ENCODE data around the gene CYP2R1. TPM values are rescaled to one million over a fixed set of nuclear protein-coding genes. Genes with fewer than 3 reads are reported as not detected.

Gene CYP2R1
- total and polyA plus RNA-seq, 2 experiments from 2014 or later = 11.8 to 16.4 TPM

GRCh38 chr11:14855890-14856289, 36.1 kb downstream of the CYP2R1 start (continued):
- TF ChIP-seq CTCF (conservative IDR thresholded peaks at IDR 0.05; ENCODE audit: low read depth in 2 of 2) (no peak), ETS1 (IDR thresholded peaks at IDR 0.05) (no peak), ZNF331 (CRISPR knock-in tag; IDR thresholded peaks at IDR 0.05; ENCODE audit: low read depth) (no peak), NANOG (IDR thresholded peaks at IDR 0.05; ENCODE audit: borderline replicate concordance) (no peak), ZNF462 (CRISPR knock-in tag; IDR thresholded peaks at IDR 0.05) (no peak), EZH2 (IDR thresholded peaks at IDR 0.05; ENCODE audit: low read depth, unreplicated experiment) (no peak)

GRCh38 chr11:14854057-14854456, 38.0 kb downstream of the CYP2R1 start:
- no peaks in the 10 kb centered on the region; the same call in 1 of the 2 replicates for H4K20me1 ChIP-seq (replicated peaks; ENCODE audit: insufficient read depth)
- H2AFZ ChIP-seq = no peak overlapping the region
- H3K4me3 ChIP-seq = no peak overlapping the region
- H3K4me1 ChIP-seq (ENCODE audit: insufficient read depth) = no peaks in the 10 kb centered on the region
- H3K27ac ChIP-seq (ENCODE audit: low read depth) = no peak overlapping the region
- H3K4me2 ChIP-seq = no peak overlapping the region
- ATAC-seq (no peak), DNase-seq (ENCODE audit: low spot score) (no peak)
- Mint-ChIP-seq H3K4me1 (peaks cover 3% of the 10 kb centered on the region; the same call in 1 of the 3 replicates), H3K4me3 (no peak overlapping the region), H3K36me3 (ENCODE audit: low read depth) (no peaks in the 10 kb centered on the region), H3K9me3 (no peaks in the 10 kb centered on the region), H3K27ac (no peak overlapping the region), H3K27me3 (ENCODE audit: insufficient read depth, low read depth, poor library complexity) (peaks cover 2% of the 10 kb centered on the region)
- no peaks in the 10 kb centered on the region for H3K9me2 ChIP-seq (ENCODE audit: insufficient read depth)
- no peaks in the 10 kb centered on the region for H3K27me3 ChIP-seq (ENCODE audit: insufficient read depth)
- H3F3A ChIP-seq (replicated peaks; ENCODE audit: low read depth) = no peaks in the 10 kb centered on the region
- H3K36me3 ChIP-seq (ENCODE audit: insufficient read depth) = no peaks in the 10 kb centered on the region
- no peaks in the 10 kb centered on the region for H3K79me2 ChIP-seq (replicated peaks; ENCODE audit: insufficient read depth)
- TF ChIP-seq STAT1 (IDR thresholded peaks at IDR 0.05; ENCODE audit: unreplicated experiment) (no peak), CTCF (conservative IDR thresholded peaks at IDR 0.05; ENCODE audit: low read depth in 2 of 2) (no peak), EZH2phosphoT487 (IDR thresholded peaks at IDR 0.05; ENCODE audit: unreplicated experiment) (no peak)
